Measurements from ENCODE around the gene KIRREL3.

The KIRREL3 gene

GRCh38 chr11:126640186-126640585 lies 360.4 kb downstream of the KIRREL3 start:
- no peak overlapping the region for H3K4me3 ChIP-seq (ENCODE audit: low read depth, low read length)
- no peak for TF ChIP-seq CTCF (IDR thresholded peaks at IDR 0.05; ENCODE audit: borderline replicate concordance, insufficient read depth, low read depth, low read length)

- TF ChIP-seq CTCF (IDR thresholded peaks at IDR 0.05; ENCODE audit: borderline replicate concordance, insufficient read depth, low read depth, low read length): no peak
- no peak overlapping the region for H3K4me3 ChIP-seq (ENCODE audit: low read depth, low read length)
These were observed 360.9 kb downstream of the KIRREL3 start for GRCh38 chr11:126639692-126640091.

- TF ChIP-seq CTCF (IDR thresholded peaks at IDR 0.05; ENCODE audit: borderline replicate concordance, insufficient read depth, low read depth, low read length): no peak
- no peak overlapping the region for H3K4me3 ChIP-seq (ENCODE audit: low read depth, low read length)
These were observed 361.9 kb downstream of the KIRREL3 start for GRCh38 chr11:126638648-126639047.

- no peak overlapping the region for H3K4me3 ChIP-seq (ENCODE audit: low read depth, low read length)
- no peak for TF ChIP-seq CTCF (IDR thresholded peaks at IDR 0.05; ENCODE audit: borderline replicate concordance, insufficient read depth, low read depth, low read length)
These were observed 362.8 kb downstream of the KIRREL3 start for GRCh38 chr11:126637795-126638175.

GRCh38 chr11:126636911-126637794 lies 363.4 kb downstream of the KIRREL3 start:
- no peak overlapping the region for H3K4me3 ChIP-seq (ENCODE audit: low read depth, low read length)
- no peak for TF ChIP-seq CTCF (IDR thresholded peaks at IDR 0.05; ENCODE audit: borderline replicate concordance, insufficient read depth, low read depth, low read length)

- TF ChIP-seq CTCF (IDR thresholded peaks at IDR 0.05; ENCODE audit: borderline replicate concordance, insufficient read depth, low read depth, low read length): no peak
- H3K4me3 ChIP-seq (ENCODE audit: low read depth, low read length): no peak overlapping the region
These were observed 365.1 kb downstream of the KIRREL3 start for GRCh38 chr11:126635511-126635910.

GRCh38 chr11:126634963-126635362 lies 365.6 kb downstream of the KIRREL3 start:
- TF ChIP-seq CTCF (IDR thresholded peaks at IDR 0.05; ENCODE audit: borderline replicate concordance, insufficient read depth, low read depth, low read length): no peak
- no peak overlapping the region for H3K4me3 ChIP-seq (ENCODE audit: low read depth, low read length)

All from GM12875 (cell line).